Natural killer cell (primary cell): ENCODE results near the gene SCCPDH. TPM values are rescaled to one million over a fixed set of nuclear protein-coding genes. Genes with fewer than 3 reads are reported as not detected.

ENCODE experiments used
- ATAC-seq, 3 donors: fragments of 150-1000 bp in 2 of 3; fragments of 200-7000 bp in 1 of 3; cut with Tn5 transposase; 1 replicate in 1 of 3; 2 replicates in 2 of 3; pipeline ENCODE4 v1.10.0; 2021; ENCODE audit warnings: mild to moderate bottlenecking in 2 of 3, moderate library complexity in 2 of 3
- DNase-seq, 2 donors: peaks; one replicate each; pipeline versions ENCODE4 v3.0.0 to v3.0.0-alpha.2; 2013 to 2021; ENCODE audit warnings: mixed read lengths in 1 of 2
- H3K27ac ChIP-seq: one replicate; pipeline ENCODE4 v1.5.1; 2013; ENCODE audit warnings: mild to moderate bottlenecking, low read length
- H3K27me3 ChIP-seq: one replicate; pipeline ENCODE4 v1.6.1; 2013; ENCODE audit warnings: low read length; ENCODE audit not compliant: control insufficient read depth, insufficient read depth
- H3K36me3 ChIP-seq: one replicate; pipeline ENCODE4 v1.6.1; 2013; ENCODE audit warnings: low read length; ENCODE audit not compliant: control insufficient read depth, insufficient read depth
- H3K4me1 ChIP-seq: one replicate; pipeline ENCODE4 v1.6.1; 2013; ENCODE audit warnings: low read length; ENCODE audit not compliant: control insufficient read depth, insufficient read depth
- H3K4me3 ChIP-seq: one replicate; pipeline ENCODE4 v1.5.1; 2013; ENCODE audit warnings: low read length
- H3K9me3 ChIP-seq: one replicate; pipeline ENCODE4 v1.6.1; 2013; ENCODE audit warnings: low read length; ENCODE audit not compliant: control insufficient read depth, insufficient read depth
- H3K27ac Mint-ChIP-seq, 2 donors: one replicate each; pipeline ENCODE4 v1.8.0; 2022; ENCODE audit warnings: mild to moderate bottlenecking in 2 of 2, mixed read lengths in 2 of 2, moderate library complexity in 1 of 2
- H3K27me3 Mint-ChIP-seq, 2 donors: one replicate each; pipeline ENCODE4 v1.8.0; 2022; ENCODE audit warnings: low read depth in 2 of 2, mixed read lengths in 2 of 2
- H3K36me3 Mint-ChIP-seq: one replicate; pipeline ENCODE4 v1.8.0; 2022; ENCODE audit warnings: mixed read lengths
- H3K4me1 Mint-ChIP-seq, 2 donors: one replicate each; pipeline ENCODE4 v1.8.0; 2022; ENCODE audit warnings: mixed read lengths in 2 of 2
- H3K4me3 Mint-ChIP-seq: one replicate; pipeline ENCODE4 v1.8.0; 2022; ENCODE audit warnings: mild to moderate bottlenecking, moderate library complexity, mixed read lengths
- H3K9me3 Mint-ChIP-seq, 2 donors: one replicate each; pipeline ENCODE4 v1.8.0; 2022; ENCODE audit warnings: mixed read lengths in 2 of 2
- whole genome bisulfite sequencing: methylation state at CpG from one replicate; pipeline ENCODE4 v1.1.7; 2013; ENCODE audit warnings: missing lambda C conversion rate; ENCODE audit not compliant: insufficient coverage; 5-methylcytosine and 5-hydroxymethylcytosine counted together
- intact Hi-C: fragments of 100-400 bp; cut with micrococcal nuclease; formaldehyde crosslinking; loops from one replicate; pipeline ENCODE4 v1.14.2; 2022
- total RNA-seq, 4 donors: library from RNA; stranded (reverse); fragments of 120-200 nt in 1 of 4; gene quantifications; one replicate each; pipeline versions ENCODE4 v1.2.3 to v1.2.4, GENCODE V29; 2013 to 2022
- TF ChIP-seq, protein P1 (sequence below): fragments of 200-600 bp; IDR thresholded peaks from one replicate; pipeline ENCODE4 v1.8.0; 2022; ENCODE audit warnings: antibody characterized with exemption

Gene SCCPDH
- total RNA-seq, 3 donors from 2014 or later (not counting 1 experiment from before 2014, with no cell fraction given) = 5.3 to 24.8 (median 9.2) TPM

DNA sequence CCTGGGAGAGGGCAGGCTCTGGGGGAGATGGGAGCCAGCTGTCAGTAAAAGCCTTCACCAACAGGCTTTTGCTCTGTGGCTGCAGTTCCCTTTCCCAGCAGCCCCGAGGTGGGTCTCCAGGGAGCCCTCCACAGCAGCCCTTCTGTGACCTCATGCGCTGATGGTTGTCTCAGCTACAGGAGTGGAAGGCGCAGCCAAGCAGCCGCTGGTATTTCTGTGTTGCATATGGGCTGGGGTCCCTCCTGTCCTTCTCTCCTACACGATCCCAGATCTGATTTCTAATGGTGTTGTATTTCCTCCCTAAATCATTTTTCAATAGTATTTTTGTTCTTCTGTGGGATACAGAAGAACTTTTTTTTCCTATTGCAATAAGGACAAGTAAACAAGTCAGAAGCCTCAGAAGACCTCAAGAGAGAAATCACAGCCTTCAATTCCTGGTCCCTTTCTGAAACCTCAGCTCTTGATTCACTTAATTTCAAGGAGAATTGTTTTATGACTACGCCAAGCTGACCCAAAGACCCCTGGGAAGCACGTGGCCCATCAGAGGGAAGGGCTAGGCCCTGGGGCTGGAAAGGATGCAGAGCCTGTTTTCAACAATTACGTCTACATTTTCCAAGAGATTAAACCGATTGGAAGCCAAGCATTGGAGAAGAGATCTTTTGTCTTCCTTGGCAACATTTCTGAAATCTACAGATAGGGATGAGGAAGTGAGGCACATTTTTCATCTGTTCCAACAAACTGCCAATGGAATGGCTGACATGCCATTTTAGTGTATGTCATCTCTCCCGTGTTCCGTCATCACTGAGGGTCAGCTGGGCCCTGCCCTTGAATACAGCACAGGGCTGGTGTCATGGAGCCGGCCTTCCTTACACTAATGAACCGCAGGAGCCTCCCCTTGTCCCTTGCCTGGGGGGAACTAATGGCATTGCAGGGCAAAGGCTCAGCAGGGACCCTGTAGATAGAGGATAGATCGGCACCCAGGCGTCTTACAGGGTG, 42.0 kb upstream of the SCCPDH start:
- H3K9me3 ChIP-seq = no peaks in the 10 kb centered on the region
- 87% methylated on average over 13 of the region's 15 CpGs for WGBS
- intact Hi-C loops = no loop called here
- Mint-ChIP-seq H3K36me3 (no peaks in the 10 kb centered on the region), H3K27ac (no peak overlapping the region), H3K4me3 (no peak overlapping the region), H3K4me1 (no peaks in the 10 kb centered on the region), H3K27me3 (no peaks in the 10 kb centered on the region), H3K9me3 (no peaks in the 10 kb centered on the region)
- no peak for ATAC-seq
- H3K27me3 ChIP-seq = no peaks in the 10 kb centered on the region
- H3K4me1 ChIP-seq = no peaks in the 10 kb centered on the region
- H3K36me3 ChIP-seq = no peaks in the 10 kb centered on the region
- no peak for DNase-seq
- TF ChIP-seq, protein P1, sequence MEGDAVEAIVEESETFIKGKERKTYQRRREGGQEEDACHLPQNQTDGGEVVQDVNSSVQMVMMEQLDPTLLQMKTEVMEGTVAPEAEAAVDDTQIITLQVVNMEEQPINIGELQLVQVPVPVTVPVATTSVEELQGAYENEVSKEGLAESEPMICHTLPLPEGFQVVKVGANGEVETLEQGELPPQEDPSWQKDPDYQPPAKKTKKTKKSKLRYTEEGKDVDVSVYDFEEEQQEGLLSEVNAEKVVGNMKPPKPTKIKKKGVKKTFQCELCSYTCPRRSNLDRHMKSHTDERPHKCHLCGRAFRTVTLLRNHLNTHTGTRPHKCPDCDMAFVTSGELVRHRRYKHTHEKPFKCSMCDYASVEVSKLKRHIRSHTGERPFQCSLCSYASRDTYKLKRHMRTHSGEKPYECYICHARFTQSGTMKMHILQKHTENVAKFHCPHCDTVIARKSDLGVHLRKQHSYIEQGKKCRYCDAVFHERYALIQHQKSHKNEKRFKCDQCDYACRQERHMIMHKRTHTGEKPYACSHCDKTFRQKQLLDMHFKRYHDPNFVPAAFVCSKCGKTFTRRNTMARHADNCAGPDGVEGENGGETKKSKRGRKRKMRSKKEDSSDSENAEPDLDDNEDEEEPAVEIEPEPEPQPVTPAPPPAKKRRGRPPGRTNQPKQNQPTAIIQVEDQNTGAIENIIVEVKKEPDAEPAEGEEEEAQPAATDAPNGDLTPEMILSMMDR = no peak
- no peak overlapping the region for H3K27ac ChIP-seq
- H3K4me3 ChIP-seq = no peak overlapping the region

DNA sequence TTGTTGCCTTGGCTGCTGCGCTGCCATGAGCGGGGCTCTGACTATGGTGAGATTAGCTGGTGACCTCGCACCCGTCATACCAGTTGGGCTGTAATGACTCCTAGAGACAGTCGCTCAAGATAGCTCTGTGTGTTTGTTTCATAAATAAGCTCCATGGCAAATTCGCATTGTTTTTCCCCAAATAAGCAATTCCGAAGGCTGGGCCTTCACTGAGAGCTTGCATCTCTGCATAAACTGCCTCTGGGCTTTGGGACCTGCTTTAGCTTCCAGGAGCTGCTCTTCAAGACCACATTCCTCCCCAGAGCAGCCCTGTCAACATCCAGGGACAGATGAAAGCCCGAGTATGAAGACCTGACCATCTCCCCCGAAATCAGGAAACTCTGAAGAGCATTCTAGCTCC, 40.7 kb upstream of the SCCPDH start:
- Mint-ChIP-seq H3K9me3 (no peaks in the 10 kb centered on the region), H3K27me3 (peaks cover 0 to 2% of the 10 kb centered on the region in 2 donors), H3K4me1 (no peaks in the 10 kb centered on the region), H3K36me3 (no peaks in the 10 kb centered on the region), H3K27ac (no peak overlapping the region), H3K4me3 (no peak overlapping the region)
- WGBS = 91% methylated on average over 9 of the region's 9 CpGs
- H3K27me3 ChIP-seq = no peaks in the 10 kb centered on the region
- H3K4me3 ChIP-seq = no peak overlapping the region
- H3K9me3 ChIP-seq = no peaks in the 10 kb centered on the region
- DNase-seq (no peak), ATAC-seq (no peak)
- H3K27ac ChIP-seq = no peak overlapping the region
- TF ChIP-seq, protein P1 = no peak
- H3K4me1 ChIP-seq = no peaks in the 10 kb centered on the region
- intact Hi-C loops = no loop called here
- no peaks in the 10 kb centered on the region for H3K36me3 ChIP-seq

DNA sequence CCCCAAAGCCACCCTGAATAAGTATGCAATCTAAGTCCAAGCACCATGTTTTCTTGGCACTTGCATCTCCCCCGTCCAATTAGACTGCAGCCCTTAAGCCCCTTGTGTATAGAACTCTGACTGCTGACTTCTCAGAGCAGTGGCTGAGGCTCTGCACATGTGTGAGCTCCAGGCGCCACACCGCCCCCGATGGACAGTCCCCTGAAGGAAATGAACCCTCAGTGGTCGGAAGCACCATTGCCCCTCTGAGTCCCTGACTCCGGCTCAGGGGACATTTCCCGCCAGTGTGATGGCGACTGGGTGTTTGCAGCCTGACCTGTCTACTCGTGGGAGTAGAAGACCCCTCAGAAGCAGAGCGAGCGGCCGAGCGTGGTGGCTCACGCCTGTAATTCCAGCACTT, 37.2 kb upstream of the SCCPDH start:
- WGBS = 92% methylated on average over 14 of the region's 14 CpGs
- H3K36me3 ChIP-seq = no peaks in the 10 kb centered on the region
- Mint-ChIP-seq H3K9me3 (no peaks in the 10 kb centered on the region), H3K4me1 (peaks cover 4% of the 10 kb centered on the region in 2 donors), H3K36me3 (no peaks in the 10 kb centered on the region), H3K27me3 (peaks cover 0 to 5% of the 10 kb centered on the region in 2 donors), H3K4me3 (no peak overlapping the region), H3K27ac (no peak overlapping the region)
- no peak overlapping the region for H3K4me3 ChIP-seq
- DNase-seq (no peak), ATAC-seq (no peak)
- H3K4me1 ChIP-seq = peaks cover 4% of the 10 kb centered on the region
- TF ChIP-seq, protein P1 = no peak
- no peaks in the 10 kb centered on the region for H3K27me3 ChIP-seq
- H3K27ac ChIP-seq = no peak overlapping the region
- H3K9me3 ChIP-seq = no peaks in the 10 kb centered on the region
- intact Hi-C loops = no loop called here
